Peyer's patch (tissue), 4 donors: ENCODE results near the gene PLEKHA1.

ENCODE experiments used
- POLR2A ChIP-seq, 2 donors: fragments of 450-650 bp; IDR thresholded peaks; one replicate each; pipeline ENCODE4 v1.5.1; 2017; ENCODE audit warnings: antibody characterized with exemption in 2 of 2, mild to moderate bottlenecking in 2 of 2, moderate library complexity in 2 of 2
- TF ChIP-seq, protein P1 (sequence below), 6 experiments: fragments of 450-650 bp in 4 of 6; fragments of 200-600 bp in 2 of 6; sonication (generic) in 1 of 6; IDR thresholded peaks; one replicate each; pipeline ENCODE4 v1.5.1; 2017 to 2019; ENCODE audit warnings: antibody characterized with exemption in 6 of 6, mild to moderate bottlenecking in 3 of 6, moderate library complexity in 1 of 6

- TF ChIP-seq, protein P1, sequence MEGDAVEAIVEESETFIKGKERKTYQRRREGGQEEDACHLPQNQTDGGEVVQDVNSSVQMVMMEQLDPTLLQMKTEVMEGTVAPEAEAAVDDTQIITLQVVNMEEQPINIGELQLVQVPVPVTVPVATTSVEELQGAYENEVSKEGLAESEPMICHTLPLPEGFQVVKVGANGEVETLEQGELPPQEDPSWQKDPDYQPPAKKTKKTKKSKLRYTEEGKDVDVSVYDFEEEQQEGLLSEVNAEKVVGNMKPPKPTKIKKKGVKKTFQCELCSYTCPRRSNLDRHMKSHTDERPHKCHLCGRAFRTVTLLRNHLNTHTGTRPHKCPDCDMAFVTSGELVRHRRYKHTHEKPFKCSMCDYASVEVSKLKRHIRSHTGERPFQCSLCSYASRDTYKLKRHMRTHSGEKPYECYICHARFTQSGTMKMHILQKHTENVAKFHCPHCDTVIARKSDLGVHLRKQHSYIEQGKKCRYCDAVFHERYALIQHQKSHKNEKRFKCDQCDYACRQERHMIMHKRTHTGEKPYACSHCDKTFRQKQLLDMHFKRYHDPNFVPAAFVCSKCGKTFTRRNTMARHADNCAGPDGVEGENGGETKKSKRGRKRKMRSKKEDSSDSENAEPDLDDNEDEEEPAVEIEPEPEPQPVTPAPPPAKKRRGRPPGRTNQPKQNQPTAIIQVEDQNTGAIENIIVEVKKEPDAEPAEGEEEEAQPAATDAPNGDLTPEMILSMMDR (IDR thresholded peaks at IDR 0.05) = no peak
- no peak for TF ChIP-seq POLR2A (IDR thresholded peaks at IDR 0.05)
Measured at GRCh38 chr10:122449153-122449552, 74.6 kb downstream of the PLEKHA1 start.
